ENCODE measurements around the gene PDCD2L.

The PDCD2L gene

GRCh38 chr19:34426096-34426661, 22.0 kb downstream of the PDCD2L start:
- H3K27ac ChIP-seq: no peak overlapping the region

GRCh38 chr19:34428549-34429285, 24.5 kb downstream of the PDCD2L start:
- peak overlapping the region; percentile 92 for H3K27ac ChIP-seq
- no peak for TF ChIP-seq CTCF (conservative IDR thresholded peaks at IDR 0.05)

More at GRCh38 chr19:34426096-34426661, 22.0 kb downstream of the PDCD2L start:
- no peak for TF ChIP-seq CTCF (conservative IDR thresholded peaks at IDR 0.05)

GRCh38 chr19:34429553-34429952, 25.4 kb downstream of the PDCD2L start:
- no peak for TF ChIP-seq CTCF (conservative IDR thresholded peaks at IDR 0.05)
- peak overlapping the region; percentile 92 for H3K27ac ChIP-seq

GRCh38 chr19:34430738-34431625, 26.8 kb downstream of the PDCD2L start:
- H3K27ac ChIP-seq: peak overlapping the region; percentile 92; the same call in 1 of the 2 replicates
- TF ChIP-seq CTCF (conservative IDR thresholded peaks at IDR 0.05): peak; percentile 88

- no peak for TF ChIP-seq CTCF (conservative IDR thresholded peaks at IDR 0.05)
Measured at GRCh38 chr19:34431681-34432402, 27.6 kb downstream of the PDCD2L start.

GRCh38 chr19:34432797-34433196, 28.6 kb downstream of the PDCD2L start:
- H3K27ac ChIP-seq: no peak overlapping the region; the same call in 1 of the 2 replicates
- no peak for TF ChIP-seq CTCF (conservative IDR thresholded peaks at IDR 0.05)

More at GRCh38 chr19:34431681-34432402, 27.6 kb downstream of the PDCD2L start:
- H3K27ac ChIP-seq: no peak overlapping the region
